Upper lobe of left lung (tissue), 4 donors: Measurements from ENCODE around the gene TSPEAR.

Experiments
- CTCF ChIP-seq, 6 experiments: fragments of 450-650 bp in 4 of 6; fragments of 200-600 bp in 2 of 6; sonication (generic) in 2 of 6; IDR thresholded peaks; one replicate each; pipeline ENCODE4 v1.5.1; 2016 to 2019; ENCODE audit warnings: antibody characterized with exemption in 6 of 6
- EP300 ChIP-seq, 4 donors: sonication (generic); formaldehyde crosslinking; IDR thresholded peaks; one replicate each; pipeline ENCODE4 v1.5.1; 2017; ENCODE audit warnings: antibody characterized with exemption in 4 of 4, control low read depth in 2 of 4

- no peak for TF ChIP-seq CTCF (IDR thresholded peaks at IDR 0.05)
- TF ChIP-seq EP300 (IDR thresholded peaks at IDR 0.05), result no peak
Observed at GRCh38 chr21:44713130-44713529, 1.8 kb upstream of the TSPEAR start.
